Cerebellar nuclear complex (tissue), 1 donor: ENCODE results near the gene MAPK14.

ENCODE experiments used
- DNase-seq, 2 experiments: peaks; one replicate each; lab custom pipeline; 2025; lab: John Stamatoyannopoulos, UW

Gene MAPK14

DNA sequence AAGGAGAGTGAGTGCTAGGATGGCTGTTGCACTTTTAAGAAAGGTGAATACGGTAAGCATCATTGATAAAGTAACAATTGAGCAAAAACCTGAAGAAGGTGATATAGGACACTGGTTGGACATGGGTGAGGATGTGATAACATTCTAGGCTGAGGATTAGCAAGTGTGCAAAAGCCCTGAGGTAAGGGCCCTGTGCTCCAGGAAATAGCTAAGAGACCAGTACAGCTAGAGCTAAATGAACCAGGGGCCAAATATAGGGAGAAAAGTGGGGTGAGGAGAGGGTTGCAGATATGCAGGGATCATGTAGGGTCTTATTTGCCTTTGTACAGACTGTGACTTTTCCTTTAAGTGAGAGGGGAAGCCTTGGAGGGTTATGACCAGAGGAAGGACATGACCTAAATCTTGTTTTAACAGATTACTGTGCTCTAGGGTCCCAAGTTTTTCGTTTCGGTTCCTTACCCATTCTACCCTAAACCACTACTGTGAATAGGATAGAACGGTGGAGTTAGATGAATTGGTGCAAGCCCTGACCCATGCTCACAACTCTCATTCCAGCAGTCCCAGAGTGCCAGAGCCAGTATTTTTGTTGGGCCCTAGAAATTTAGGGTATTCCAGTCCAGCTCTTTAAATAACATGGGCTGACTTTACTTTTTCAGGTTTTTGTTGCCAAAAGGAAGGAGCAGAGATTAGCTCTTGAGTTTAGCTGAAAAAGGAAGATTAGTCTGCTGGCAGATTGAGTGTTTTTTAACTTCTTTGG lies 10.7 kb downstream of the MAPK14 start:
- no peak for DNase-seq

DNA sequence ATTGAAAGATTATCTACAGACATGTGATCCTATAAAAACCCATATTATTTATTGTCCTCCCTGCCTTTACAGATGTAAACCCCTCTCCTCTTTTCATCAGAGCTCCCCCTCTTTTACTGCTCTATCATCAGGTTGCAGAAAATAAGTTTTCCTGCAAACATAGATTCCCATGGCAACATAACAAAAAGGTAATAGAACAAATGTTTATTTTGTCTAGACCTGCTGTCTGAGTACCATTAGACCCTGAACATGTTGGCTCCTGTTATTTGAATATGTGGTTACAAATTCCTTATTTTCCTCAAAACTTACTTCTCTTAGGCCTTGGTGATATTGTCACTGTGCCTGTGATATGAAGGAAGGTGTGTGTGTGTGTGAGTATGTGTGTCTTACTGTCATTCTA lies 11.5 kb downstream of the MAPK14 start:
- no peak for DNase-seq

- no peak for DNase-seq
These were observed 13.3 kb downstream of the MAPK14 start for GRCh38 chr6:36040958-36041357.

- DNase-seq: no peak
These were observed 15.1 kb downstream of the MAPK14 start for GRCh38 chr6:36042618-36043260.

GRCh38 chr6:36049582-36049981 lies 22.0 kb downstream of the MAPK14 start:
- DNase-seq: no peak

GRCh38 chr6:36050305-36050704 lies 22.7 kb downstream of the MAPK14 start:
- no peak for DNase-seq

DNA sequence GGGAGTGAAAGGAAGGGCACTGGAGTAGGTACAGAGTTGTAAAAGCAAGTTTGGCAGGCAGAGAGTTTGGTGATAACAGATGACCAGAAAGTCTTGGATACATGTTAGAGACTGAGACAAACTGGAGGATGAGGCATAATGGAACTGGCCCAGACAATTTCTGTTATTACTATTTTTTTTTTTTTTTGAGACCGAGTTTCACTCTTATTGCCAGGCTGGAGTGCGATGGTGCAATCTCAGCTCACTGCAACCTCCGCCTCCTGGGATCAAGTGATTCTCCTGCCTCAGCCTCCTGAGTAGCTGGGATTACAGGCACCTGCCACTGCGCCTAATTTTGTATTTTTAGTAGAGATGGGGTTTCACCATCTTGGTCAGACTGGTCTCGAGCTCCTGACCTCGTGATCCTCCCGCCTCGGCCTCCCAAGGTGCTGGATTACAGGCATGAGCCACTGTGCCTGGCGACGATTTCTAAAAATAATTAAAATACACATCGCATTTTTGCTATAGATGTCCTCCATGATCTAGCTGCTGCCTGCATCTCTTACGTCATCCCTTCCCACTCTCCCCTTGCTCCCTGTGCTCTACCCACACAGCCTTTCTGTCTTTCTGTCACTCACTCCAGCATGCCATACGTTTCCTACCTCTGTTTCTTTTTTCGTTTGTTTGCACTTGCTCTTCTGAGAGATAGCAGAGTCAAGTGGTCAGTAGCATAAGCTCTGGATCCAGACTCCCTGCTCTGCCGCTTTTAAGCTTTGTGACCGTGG lies 23.5 kb downstream of the MAPK14 start:
- no peak for DNase-seq

GRCh38 chr6:36052097-36052496 lies 24.5 kb downstream of the MAPK14 start:
- no peak for DNase-seq

- DNase-seq: no peak
These were observed 26.3 kb downstream of the MAPK14 start for GRCh38 chr6:36053878-36054277.

DNA sequence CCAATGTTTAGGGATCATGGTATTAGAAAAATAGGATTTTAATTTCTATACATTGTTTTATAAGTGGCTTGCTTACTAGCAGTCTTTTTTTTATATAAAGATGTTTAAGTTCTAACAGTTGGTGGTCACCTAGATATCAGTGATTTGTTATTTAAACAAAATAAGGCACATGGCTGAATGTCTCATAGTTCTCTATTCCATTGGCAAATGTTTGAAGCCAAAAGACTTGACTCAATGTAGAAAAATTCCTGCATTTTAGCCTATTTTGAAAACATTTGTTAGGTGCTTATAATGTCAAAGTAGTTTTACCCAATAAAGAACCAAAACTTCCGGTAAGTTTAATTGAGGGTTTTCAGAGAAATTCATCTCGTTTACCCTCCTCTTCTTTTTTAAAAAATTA lies 26.8 kb downstream of the MAPK14 start:
- no peak for DNase-seq

- no peak for DNase-seq
These were observed 27.3 kb downstream of the MAPK14 start for GRCh38 chr6:36054956-36055355.

GRCh38 chr6:36056178-36056577 lies 28.6 kb downstream of the MAPK14 start:
- no peak for DNase-seq

DNA sequence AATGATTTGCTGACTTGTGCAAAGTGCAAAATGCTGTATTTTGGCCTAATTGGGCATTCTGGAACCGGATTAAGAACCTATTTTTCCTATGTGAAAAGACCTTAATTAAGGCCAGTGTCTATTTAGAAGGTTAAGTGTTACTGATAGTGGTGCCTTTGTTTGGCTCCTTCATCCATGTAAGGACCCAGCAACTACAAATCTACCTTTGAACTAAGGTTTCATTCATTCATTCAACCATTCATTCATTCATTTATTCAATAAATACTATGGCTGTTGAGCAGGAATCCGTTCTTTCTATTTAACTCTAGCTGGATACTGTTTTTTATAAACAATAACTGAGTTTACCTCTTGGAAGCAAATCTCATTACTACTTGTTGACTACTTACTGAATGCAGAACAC lies 33.6 kb downstream of the MAPK14 start:
- no peak for DNase-seq

DNA sequence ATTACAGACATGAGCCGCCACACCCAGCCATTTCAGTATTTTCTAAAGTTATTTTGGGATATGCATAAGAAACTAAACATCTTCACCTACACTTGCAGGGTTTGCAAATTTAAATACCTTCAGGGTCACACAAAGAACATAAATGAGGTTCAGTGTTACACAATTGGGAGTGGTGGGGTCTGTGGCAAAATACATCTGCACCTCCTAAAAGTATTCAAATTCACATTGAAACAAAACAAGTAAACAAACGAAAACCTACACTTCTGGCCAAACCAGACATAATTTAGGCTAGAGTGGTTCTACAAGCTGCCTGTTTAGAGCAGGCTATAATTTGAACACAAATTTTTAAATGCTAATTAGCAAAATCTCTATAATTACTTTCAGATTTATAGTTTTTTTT lies 34.6 kb downstream of the MAPK14 start:
- no peak for DNase-seq

DNA sequence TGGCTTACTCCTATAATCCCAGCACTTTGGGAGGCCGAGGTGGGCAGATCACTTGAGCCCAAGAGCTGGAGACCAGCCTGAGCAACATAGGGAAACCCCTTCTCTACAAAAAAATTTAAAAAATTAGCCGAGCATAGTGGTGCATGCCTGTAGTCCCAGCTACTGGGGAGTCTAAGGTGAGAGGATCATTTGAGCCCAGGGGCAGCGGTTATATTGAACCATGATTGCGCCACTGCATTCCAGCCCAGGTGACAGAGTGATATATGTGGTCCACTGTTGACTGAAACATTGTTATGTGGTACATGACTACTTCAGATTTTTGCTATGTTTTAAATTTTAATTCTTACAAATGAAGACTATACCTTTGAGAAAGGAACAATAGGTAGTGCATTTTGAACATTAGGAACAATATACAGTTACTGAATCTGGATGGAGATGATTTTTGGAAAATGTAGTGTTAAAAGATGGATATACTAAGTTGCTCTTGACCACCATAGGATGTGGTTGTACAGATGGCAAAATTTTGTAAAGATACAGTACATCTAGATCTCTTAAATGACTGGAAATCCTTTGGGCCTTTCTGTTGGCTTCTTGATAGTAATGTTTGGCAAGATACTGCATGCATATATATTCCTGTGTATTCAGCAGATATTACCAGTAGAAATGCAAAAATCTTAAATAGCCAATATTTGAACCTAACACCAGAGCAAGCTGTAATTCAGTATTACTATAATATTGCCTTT lies 35.9 kb downstream of the MAPK14 start:
- no peak for DNase-seq

- DNase-seq: no peak
These were observed 37.3 kb downstream of the MAPK14 start for GRCh38 chr6:36064770-36065396.

DNA sequence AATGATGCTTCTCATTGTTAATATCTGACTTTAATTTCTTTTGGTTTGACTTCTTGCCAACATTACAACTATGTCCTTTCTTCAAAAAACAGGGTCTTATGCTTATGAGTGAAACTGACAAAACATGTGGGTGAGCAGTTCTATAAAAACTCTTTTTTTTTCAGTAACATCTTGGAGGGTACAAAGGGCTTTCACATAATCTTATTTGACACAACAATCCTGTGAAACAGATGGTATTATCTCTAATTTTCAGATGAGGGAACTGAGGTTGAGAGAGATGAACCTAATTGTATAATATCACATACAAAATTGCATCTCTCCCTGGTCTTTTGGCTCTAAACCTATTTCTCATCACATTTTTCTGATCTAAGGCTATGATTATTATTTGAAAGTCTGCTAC lies 38.3 kb downstream of the MAPK14 start:
- no peak for DNase-seq

DNA sequence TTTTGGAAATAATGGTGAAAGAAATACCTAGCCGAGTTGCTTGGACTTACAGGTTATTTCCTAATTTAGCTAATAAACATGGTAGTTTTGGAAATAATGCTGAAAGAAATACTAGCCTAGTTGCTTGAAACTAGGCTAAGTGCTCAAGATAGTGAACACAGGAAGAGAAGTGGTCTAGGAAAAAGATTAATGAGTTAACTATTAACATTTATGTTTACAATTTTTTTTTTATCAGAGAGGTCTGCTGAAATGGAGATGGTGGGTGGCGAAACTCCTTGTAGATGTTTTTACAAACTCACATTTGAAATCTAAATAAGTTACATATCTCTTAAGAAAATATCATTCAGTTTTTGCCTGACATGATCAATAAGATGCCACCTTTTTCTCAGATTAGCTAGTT lies 39.2 kb downstream of the MAPK14 start:
- no peak for DNase-seq

DNA sequence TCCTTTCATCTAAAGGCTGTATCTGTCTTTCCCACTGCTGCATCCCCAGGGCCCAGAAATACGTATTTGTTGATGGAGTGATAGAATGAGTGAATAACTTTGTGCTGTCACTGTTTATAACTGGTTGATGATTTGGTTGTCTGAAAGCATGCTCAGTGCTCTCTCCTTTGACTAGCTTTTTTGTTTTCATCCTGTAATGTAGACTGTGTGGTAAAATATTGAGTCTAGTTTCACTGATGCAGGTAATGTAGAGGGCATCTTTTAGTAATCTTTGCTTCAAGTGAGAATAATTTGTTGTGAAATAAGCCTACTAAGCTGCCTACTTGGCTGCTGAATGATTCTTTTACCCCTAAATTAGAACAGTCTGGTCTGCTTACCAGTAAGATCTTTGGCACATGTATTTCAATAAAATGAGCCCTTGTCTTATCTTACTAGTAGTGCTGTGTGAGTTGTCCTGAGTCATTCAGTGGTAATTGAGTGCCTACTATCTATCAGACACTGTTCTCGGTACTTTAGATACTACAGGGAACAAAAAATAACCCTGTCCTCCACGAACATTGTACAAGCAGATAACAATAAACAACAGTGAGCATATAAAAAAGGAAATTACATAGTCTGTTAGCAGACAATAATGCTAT lies 39.9 kb downstream of the MAPK14 start:
- no peak for DNase-seq

DNA sequence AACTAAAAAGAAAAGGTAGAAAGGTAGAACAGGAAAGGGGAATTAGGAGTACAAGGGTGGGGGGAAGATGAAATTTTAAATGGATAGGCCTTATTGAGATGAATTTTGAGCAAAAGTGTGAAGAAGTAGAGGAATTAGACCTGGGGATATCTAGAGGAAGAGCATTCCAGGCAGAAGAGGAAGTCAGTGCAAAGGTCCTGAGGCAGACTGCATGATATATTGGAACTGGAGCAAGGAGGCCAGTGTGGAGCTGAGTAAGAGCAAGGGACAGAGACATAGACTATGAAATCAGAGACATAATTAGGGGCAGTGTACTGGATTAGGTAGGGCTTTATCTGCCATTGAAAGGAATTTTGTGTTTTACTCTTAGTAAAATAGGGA lies 40.4 kb downstream of the MAPK14 start:
- no peak for DNase-seq

DNA sequence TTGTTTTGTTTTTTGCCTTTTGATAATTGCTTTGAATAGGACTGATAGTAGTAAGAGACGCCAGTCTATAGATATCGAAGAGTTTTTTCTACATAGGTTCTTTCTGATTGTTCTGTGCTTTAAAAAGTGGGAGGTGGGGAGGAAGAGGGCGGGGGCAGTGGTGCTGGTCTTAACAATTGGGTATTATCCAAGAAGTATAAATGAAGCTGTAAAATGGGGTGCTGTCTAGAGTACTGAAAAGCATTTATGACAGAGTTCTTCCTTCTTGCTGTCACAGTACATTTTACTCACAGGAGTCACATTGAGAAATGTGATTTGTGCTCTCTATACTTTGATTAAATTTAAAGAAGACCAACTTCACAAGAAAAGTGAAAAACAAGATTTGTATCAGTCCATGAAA lies 41.0 kb downstream of the MAPK14 start:
- DNase-seq: no peak
